GM12878 (cell line): ENCODE results near the gene RXRG. TPM values are rescaled to one million over a fixed set of nuclear protein-coding genes. Genes with fewer than 3 reads are reported as not detected.

Experiments
- ATAC-seq: fragments of 200-7000 bp; cut with Tn5 transposase; 3 replicates; pipeline ENCODE4 v1.9.1; 2020; ENCODE audit warnings: mild to moderate bottlenecking, moderate library complexity
- BruUV-seq: library from RNA; stranded (reverse); fragments of 400-500 nt; replicated peaks from 2 replicates; lab custom pipeline; 2021; lab: Mats Ljungman, UMichigan
- CTCF ChIA-PET: fragments of 300-600 bp; sonication (Branson Sonifier 250); formaldehyde crosslinking; extraction: SDS; loops from one replicate; lab custom pipeline; 2021; ENCODE audit warnings: inconsistent platforms; lab: Yijun Ruan, JAX
- POLR2A ChIA-PET: fragments of 350-600 bp; formaldehyde crosslinking; extraction: SDS; loops from one replicate; lab custom pipeline; 2021; ENCODE audit warnings: inconsistent platforms; lab: Charles Lee
- RAD21 ChIA-PET: fragments of 300-600 bp; sonication (Branson Sonifier 250); formaldehyde crosslinking; loops from one replicate; lab custom pipeline; 2023; ENCODE audit warnings: antibody characterized with exemption; ENCODE audit not compliant: unreplicated experiment; lab: Charles Lee
- SMC1A ChIA-PET: fragments of 300-600 bp; sonication (Branson Sonifier 250); formaldehyde crosslinking; loops from one replicate; lab custom pipeline; 2023; ENCODE audit not compliant: unreplicated experiment, uncharacterized antibody; lab: Charles Lee
- DNase-seq: peaks from one replicate; pipeline ENCODE4 v3.0.0-alpha.2; 2011; ENCODE audit warnings: low read depth, low spot score
- FAIRE-seq: peaks from 3 replicates; lab custom pipeline; 2011; peaks lifted over from hg19 to GRCh38; lab: Jason Lieb, UNC
- H2AFZ ChIP-seq: 2 replicates; pipeline ENCODE4 v1.6.0; 2011; ENCODE audit warnings: low read depth, low read length, control low read depth; ENCODE audit not compliant: control insufficient read depth
- H3K27ac ChIP-seq: 2 replicates; pipeline ENCODE4 v1.5.1; 2011; ENCODE audit warnings: control low read depth; ENCODE audit not compliant: control insufficient read depth, insufficient read depth
- H3K27me3 ChIP-seq, 2 experiments: replicated peaks in 1 of 2; 2 replicates each; pipeline versions ENCODE4 v1.6.0 to v1.6.1; 2011; ENCODE audit warnings: low read length in 1 of 2; ENCODE audit not compliant: control insufficient read depth in 2 of 2, insufficient read depth in 2 of 2
- H3K36me3 ChIP-seq, 2 experiments: 2 replicates each; pipeline ENCODE4 v1.5.1; 2011; ENCODE audit warnings: low read length in 1 of 2; ENCODE audit not compliant: control insufficient read depth in 2 of 2, insufficient read depth in 2 of 2
- H3K4me1 ChIP-seq: 2 replicates; pipeline ENCODE4 v1.6.1; 2011; ENCODE audit warnings: mild to moderate bottlenecking, low read length, moderate library complexity, mixed read lengths; ENCODE audit not compliant: control insufficient read depth, insufficient read depth
- H3K4me2 ChIP-seq: 2 replicates; pipeline ENCODE4 v1.6.0; 2011; ENCODE audit warnings: control low read depth; ENCODE audit not compliant: control insufficient read depth, insufficient read depth
- H3K4me3 ChIP-seq: fragments of 200-600 bp; sonication (generic); 2 replicates; pipeline ENCODE4 v1.5.1; 2016
- H3K79me2 ChIP-seq: 2 replicates; pipeline ENCODE4 v1.6.0; 2011; ENCODE audit warnings: low read length; ENCODE audit not compliant: control insufficient read depth, insufficient read depth
- H3K9ac ChIP-seq: 2 replicates; pipeline ENCODE4 v1.8.0; 2011; ENCODE audit warnings: low read length, control low read depth, mixed read lengths; ENCODE audit not compliant: control insufficient read depth, insufficient read depth
- H3K9me3 ChIP-seq: replicated peaks from 3 replicates; pipeline ENCODE4 v1.5.1; 2011; ENCODE audit warnings: mild to moderate bottlenecking, low read length; ENCODE audit not compliant: control insufficient read depth, insufficient read depth
- H4K20me1 ChIP-seq: 2 replicates; pipeline ENCODE4 v1.6.0; 2011; ENCODE audit not compliant: control insufficient read depth, insufficient read depth
- E4F1 ChIP-seq: fragments of 450-650 bp; IDR thresholded peaks from 2 replicates; pipeline ENCODE4 v1.6.1; 2018; ENCODE audit warnings: borderline replicate concordance, mild to moderate bottlenecking; ENCODE audit not compliant: partially characterized antibody
- EZH2 ChIP-seq: IDR thresholded peaks from 2 replicates; pipeline ENCODE4 v1.6.1; 2012; ENCODE audit warnings: low read depth, mild to moderate bottlenecking, control low read depth, inconsistent platforms, low read length, borderline replicate concordance; ENCODE audit not compliant: control insufficient read depth
- HDAC2 ChIP-seq: fragments of 200-600 bp; sonication (generic); IDR thresholded peaks from 2 replicates; pipeline ENCODE4 v1.6.1; 2017
- HDAC6 ChIP-seq: fragments of 200-600 bp; sonication (generic); IDR thresholded peaks from one replicate; pipeline ENCODE4 v1.8.0; 2017; ENCODE audit warnings: antibody characterized with exemption; ENCODE audit not compliant: unreplicated experiment
- KLF5 ChIP-seq: fragments of 450-650 bp; IDR thresholded peaks from 2 replicates; pipeline ENCODE4 v1.6.1; 2014; ENCODE audit warnings: mild to moderate bottlenecking; ENCODE audit not compliant: partially characterized antibody
- MEF2A ChIP-seq: IDR thresholded peaks from 2 replicates; pipeline ENCODE4 v1.6.1; 2011; ENCODE audit warnings: low read depth, mild to moderate bottlenecking, low read length, moderate library complexity; ENCODE audit not compliant: insufficient read depth
- NBN ChIP-seq: fragments of 450-650 bp; IDR thresholded peaks from 2 replicates; pipeline ENCODE4 v1.6.1; 2016
- NFIC ChIP-seq: IDR thresholded peaks from 2 replicates; pipeline ENCODE4 v1.6.1; 2012; ENCODE audit warnings: low read depth, mild to moderate bottlenecking, inconsistent platforms, low read length, moderate library complexity
- NFYB ChIP-seq: IDR thresholded peaks from 2 replicates; pipeline ENCODE4 v1.6.1; 2011; ENCODE audit warnings: low read depth, mild to moderate bottlenecking, low read length, improper control_type of control experiment, moderate library complexity; ENCODE audit not compliant: insufficient read depth
- NR2F1 ChIP-seq: fragments of 450-650 bp; conservative IDR thresholded peaks from 2 replicates; pipeline ENCODE4 v1.6.1; 2017; ENCODE audit warnings: mild to moderate bottlenecking
- PAX8 ChIP-seq: fragments of 450-650 bp; IDR thresholded peaks from 2 replicates; pipeline ENCODE4 v1.6.1; 2017; ENCODE audit warnings: mild to moderate bottlenecking, moderate library complexity
- PBX3 ChIP-seq: IDR thresholded peaks from 2 replicates; pipeline ENCODE4 v1.6.1; 2011; ENCODE audit warnings: mild to moderate bottlenecking, low read depth, low read length, moderate library complexity; ENCODE audit not compliant: insufficient replicate concordance
- PKNOX1 ChIP-seq: fragments of 450-650 bp; IDR thresholded peaks from 2 replicates; pipeline ENCODE4 v1.6.1; 2016; ENCODE audit warnings: mild to moderate bottlenecking
- PML ChIP-seq: IDR thresholded peaks from 2 replicates; pipeline ENCODE4 v1.6.1; 2012; ENCODE audit warnings: low read length, inconsistent platforms
- SMC3 ChIP-seq: IDR thresholded peaks from 2 replicates; pipeline ENCODE4 v1.6.1; 2011; ENCODE audit warnings: low read length, improper control_type of control experiment, borderline replicate concordance
- TBL1XR1 ChIP-seq: IDR thresholded peaks from 2 replicates; pipeline ENCODE4 v1.6.1; 2012; ENCODE audit warnings: low read depth, low read length, improper control_type of control experiment
- TCF7 ChIP-seq: IDR thresholded peaks from 2 replicates; pipeline ENCODE4 v1.6.1; 2014; ENCODE audit warnings: antibody characterized with exemption, borderline replicate concordance
- ZNF24 ChIP-seq: fragments of 450-650 bp; IDR thresholded peaks from 2 replicates; pipeline ENCODE4 v1.6.1; 2017; ENCODE audit warnings: antibody characterized with exemption, mild to moderate bottlenecking
- WGBS: methylation state at CpG from one replicate; pipeline ENCODE4 v1.1.6; 2016; ENCODE audit warnings: low lambda C conversion rate; ENCODE audit not compliant: insufficient replicate concordance, insufficient coverage; ENCODE audit errors: missing lambda C conversion rate; 5-methylcytosine and 5-hydroxymethylcytosine counted together
- in situ Hi-C: fragments of 300-500 bp; cut with MboI; formaldehyde crosslinking; loops from 9 replicates; pipeline ENCODE4 v1.14.3; 2018; ENCODE audit warnings: mixed read lengths
- intact Hi-C: fragments of 100-400 bp; cut with micrococcal nuclease; formaldehyde crosslinking; loops from one replicate; pipeline ENCODE4 v1.14.2; 2022; ENCODE audit not compliant: unreplicated experiment
- polyA plus RNA-seq, 11 experiments: library from polyadenylated mRNA; depleted of rRNA in 4 of 11; unstranded in 6 of 11; stranded (reverse) in 5 of 11; fragments of >200 nt; fragmentation: Nextera tagmentation in 4 of 11; fragmentation: Illumina TruSeq in 1 of 11; extraction: Ambion mirVana in 4 of 11; extraction: Trizol in 1 of 11; gene quantifications; 1 replicate in 1 of 11; 2 replicates in 10 of 11; pipeline versions ENCODE4 v1.2.1 to v1.2.3, GENCODE V29; 2011 to 2016; ENCODE audit warnings: inconsistent platforms in 2 of 11, missing spikeins in 2 of 11, low read depth in 1 of 11
- total RNA-seq, 4 experiments: library from RNA; depleted of rRNA in 3 of 4; stranded (reverse); fragments of >200 nt in 3 of 4; fragmentation: Illumina TruSeq in 1 of 4; extraction: Trizol in 1 of 4; gene quantifications; 2 replicates each; pipeline versions ENCODE4 v1.2.1 to v1.2.3, GENCODE V29; 2013 to 2021

RXRG gene
- total and polyA plus RNA-seq, 10 of the 15 experiments (the other 5 are each of a cell fraction or from before 2014, with no cell fraction given), result 0.10 TPM; not detected in 9

- SMC1A ChIA-PET, result interaction anchor here (1.5 kb wide), 1 partner anchor 9 kb away, joined by 4 read pairs; no protein-coding TSS in a partner anchor
These were observed 6.8 kb upstream of the RXRG start for GRCh38 chr1:165451691-165452090.

More at GRCh38 chr1:165451691-165452090, 6.8 kb upstream of the RXRG start:
- no peak overlapping the region for H2AFZ ChIP-seq
- H3K27me3 ChIP-seq, result no peaks in the 10 kb centered on the region; a peak in 1 of 4 replicates
- BruUV-seq, result no TSS peak
- ATAC-seq, result no peak
- H3K9me3 ChIP-seq, result no peaks in the 10 kb centered on the region
- no peak overlapping the region for H3K4me2 ChIP-seq
- TF ChIP-seq NFYB (no peak), PML (no peak), TCF7 (no peak), EZH2 (no peak), KLF5 (no peak), NBN (no peak), PKNOX1 (no peak), HDAC2 (no peak), HDAC6 (no peak), E4F1 (no peak), ZNF24 (no peak), TBL1XR1 (no peak), NFIC (no peak), PBX3 (no peak), NR2F1 (no peak), SMC3 (no peak), MEF2A (no peak), PAX8 (no peak)
- POLR2A ChIA-PET, result no interaction called here
- no peaks in the 10 kb centered on the region for H3K79me2 ChIP-seq
- CTCF ChIA-PET, result no interaction called here
- no peak overlapping the region for H3K9ac ChIP-seq
- no peak for FAIRE-seq
- H4K20me1 ChIP-seq, result no peaks in the 10 kb centered on the region
- RAD21 ChIA-PET, result no interaction called here
- no peak for DNase-seq
- no peaks in the 10 kb centered on the region for H3K4me1 ChIP-seq
- in situ Hi-C loops (no loop called here), intact Hi-C loops (no loop called here)
- H3K4me3 ChIP-seq, result no peak overlapping the region
- 47% methylated on average over 2 of the region's 2 CpGs for WGBS
- no peak overlapping the region for H3K27ac ChIP-seq
- H3K36me3 ChIP-seq, result no peaks in the 10 kb centered on the region
